Osteocyte (in vitro differentiated cells): ENCODE measurements around the gene TAF5L. TPM values are rescaled to one million over a fixed set of nuclear protein-coding genes. Genes with fewer than 3 reads are reported as not detected.

Experiments used
- DNase-seq: peaks from one replicate; pipeline ENCODE4 v3.0.0; 2021; ENCODE audit warnings: mixed read lengths; ENCODE audit not compliant: unreplicated experiment; ENCODE audit errors: extremely low spot score
- H3K27ac Mint-ChIP-seq: one replicate; pipeline ENCODE4 v1.8.0; 2021; ENCODE audit warnings: mild to moderate bottlenecking, mixed read lengths; ENCODE audit not compliant: unreplicated experiment
- H3K27me3 Mint-ChIP-seq: one replicate; pipeline ENCODE4 v1.8.0; 2021; ENCODE audit warnings: mixed read lengths; ENCODE audit not compliant: unreplicated experiment
- H3K36me3 Mint-ChIP-seq: one replicate; pipeline ENCODE4 v1.8.0; 2021; ENCODE audit warnings: mixed read lengths; ENCODE audit not compliant: unreplicated experiment
- H3K4me1 Mint-ChIP-seq: one replicate; pipeline ENCODE4 v1.8.0; 2021; ENCODE audit warnings: mixed read lengths; ENCODE audit not compliant: unreplicated experiment
- H3K4me3 Mint-ChIP-seq: one replicate; pipeline ENCODE4 v1.8.0; 2021; ENCODE audit warnings: mild to moderate bottlenecking, moderate library complexity, mixed read lengths; ENCODE audit not compliant: unreplicated experiment
- H3K9me3 Mint-ChIP-seq: one replicate; pipeline ENCODE4 v1.8.0; 2021; ENCODE audit warnings: mixed read lengths; ENCODE audit not compliant: unreplicated experiment
- total RNA-seq: library from RNA; stranded (reverse); gene quantifications from 2 replicates; pipeline ENCODE4 v1.2.1, GENCODE V29; 2021
- TF ChIP-seq, protein P1 (sequence below): fragments of 200-600 bp; sonication (generic); IDR thresholded peaks from 2 replicates; pipeline ENCODE4 v1.5.0; 2021; ENCODE audit warnings: antibody characterized with exemption, mild to moderate bottlenecking, moderate library complexity

TAF5L gene
- total RNA-seq, 1 donor from 2014 or later, result 18.3 TPM

DNA sequence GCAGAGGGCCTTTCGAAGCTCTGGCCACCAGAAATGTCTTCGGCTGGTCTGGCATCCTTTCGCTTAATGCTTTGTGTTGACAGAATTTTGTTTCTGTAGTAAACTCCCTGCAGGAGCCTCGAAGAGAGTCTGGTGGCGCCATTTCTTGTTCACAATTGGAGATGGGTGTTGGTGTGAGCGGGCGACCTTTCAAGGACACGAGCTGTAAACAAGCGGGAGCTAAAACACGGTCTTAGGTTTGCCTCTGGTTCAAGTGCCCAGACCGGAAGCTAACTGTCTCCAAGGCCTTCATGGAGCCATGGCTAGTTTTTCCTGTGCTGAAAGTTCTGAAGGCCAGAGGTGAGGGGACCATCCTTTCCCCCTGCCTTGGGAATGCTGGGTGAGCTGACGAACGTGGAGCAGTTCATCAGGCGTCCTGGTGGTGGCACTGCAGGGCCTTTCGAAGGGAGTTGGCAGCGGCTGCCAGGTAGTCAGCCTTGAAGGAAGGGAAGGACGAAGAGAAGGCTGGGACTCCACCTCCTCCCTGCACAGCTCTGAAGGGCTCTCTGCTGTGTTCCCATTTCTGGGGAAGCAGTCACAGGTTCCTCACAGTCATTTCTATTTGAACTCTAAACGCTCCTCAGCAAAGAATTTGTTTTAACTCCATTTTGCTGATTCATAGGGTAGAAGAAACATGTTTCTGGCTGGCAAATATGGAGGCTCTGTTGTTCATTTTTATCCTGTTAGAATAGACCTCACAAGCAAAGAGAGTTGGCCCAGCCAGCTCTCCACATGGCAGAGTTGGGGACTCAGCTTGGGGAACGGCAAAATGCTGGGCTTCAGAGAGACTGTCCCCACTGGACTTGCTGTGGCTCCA, 35.3 kb upstream of the TAF5L start:
- TF ChIP-seq, protein P1, sequence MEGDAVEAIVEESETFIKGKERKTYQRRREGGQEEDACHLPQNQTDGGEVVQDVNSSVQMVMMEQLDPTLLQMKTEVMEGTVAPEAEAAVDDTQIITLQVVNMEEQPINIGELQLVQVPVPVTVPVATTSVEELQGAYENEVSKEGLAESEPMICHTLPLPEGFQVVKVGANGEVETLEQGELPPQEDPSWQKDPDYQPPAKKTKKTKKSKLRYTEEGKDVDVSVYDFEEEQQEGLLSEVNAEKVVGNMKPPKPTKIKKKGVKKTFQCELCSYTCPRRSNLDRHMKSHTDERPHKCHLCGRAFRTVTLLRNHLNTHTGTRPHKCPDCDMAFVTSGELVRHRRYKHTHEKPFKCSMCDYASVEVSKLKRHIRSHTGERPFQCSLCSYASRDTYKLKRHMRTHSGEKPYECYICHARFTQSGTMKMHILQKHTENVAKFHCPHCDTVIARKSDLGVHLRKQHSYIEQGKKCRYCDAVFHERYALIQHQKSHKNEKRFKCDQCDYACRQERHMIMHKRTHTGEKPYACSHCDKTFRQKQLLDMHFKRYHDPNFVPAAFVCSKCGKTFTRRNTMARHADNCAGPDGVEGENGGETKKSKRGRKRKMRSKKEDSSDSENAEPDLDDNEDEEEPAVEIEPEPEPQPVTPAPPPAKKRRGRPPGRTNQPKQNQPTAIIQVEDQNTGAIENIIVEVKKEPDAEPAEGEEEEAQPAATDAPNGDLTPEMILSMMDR, result peak; percentile 92
- Mint-ChIP-seq H3K27ac (peak overlapping the region; percentile 54), H3K4me3 (no peak overlapping the region), H3K9me3 (no peaks in the 10 kb centered on the region), H3K4me1 (peaks cover 10% of the 10 kb centered on the region), H3K36me3 (peaks cover 21% of the 10 kb centered on the region), H3K27me3 (no peaks in the 10 kb centered on the region)
- peak; percentile 91 for DNase-seq

DNA sequence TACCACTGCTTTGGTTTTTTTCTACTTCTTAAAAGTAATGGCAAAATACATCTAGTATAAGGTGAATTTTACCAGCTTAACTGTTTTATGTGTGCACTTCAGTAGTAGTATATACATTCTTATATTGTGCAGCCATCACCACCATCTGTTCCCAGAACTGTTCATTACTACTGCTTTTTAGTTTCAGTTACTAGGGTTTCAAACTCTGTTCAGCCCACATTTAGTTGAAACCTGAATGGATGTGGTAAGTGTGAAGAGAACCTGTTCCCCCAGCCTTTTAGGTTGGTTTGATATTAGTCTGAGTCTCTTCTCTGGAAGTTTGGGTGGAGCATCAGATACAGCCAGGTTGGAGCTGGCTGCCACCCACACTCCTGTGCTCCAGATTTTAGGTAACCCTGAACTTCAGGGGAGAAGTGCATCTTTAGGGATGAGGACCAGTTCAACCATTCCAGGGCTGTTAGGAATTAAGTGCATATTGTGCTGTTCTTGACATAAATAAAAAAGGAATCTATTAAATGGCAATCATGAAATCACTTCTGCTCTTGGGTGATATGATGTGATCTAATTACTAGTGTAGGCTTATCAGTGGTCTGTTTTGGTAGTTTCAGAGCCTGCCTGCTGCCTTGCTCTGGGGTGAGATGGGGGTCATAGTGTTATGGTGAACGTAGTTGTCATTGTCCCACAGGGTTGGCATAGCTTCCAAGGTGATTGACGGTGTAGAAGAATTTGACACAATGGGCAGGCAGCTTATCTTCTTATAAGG, 32.3 kb upstream of the TAF5L start:
- peaks cover 28% of the 10 kb centered on the region for H3K36me3 Mint-ChIP-seq
- TF ChIP-seq, protein P1, result no peak
- DNase-seq, result no peak
- no peaks in the 10 kb centered on the region for H3K9me3 Mint-ChIP-seq
- no peak overlapping the region for H3K27ac Mint-ChIP-seq
- no peak overlapping the region for H3K4me3 Mint-ChIP-seq
- no peaks in the 10 kb centered on the region for H3K27me3 Mint-ChIP-seq
- H3K4me1 Mint-ChIP-seq, result peaks cover 10% of the 10 kb centered on the region

DNA sequence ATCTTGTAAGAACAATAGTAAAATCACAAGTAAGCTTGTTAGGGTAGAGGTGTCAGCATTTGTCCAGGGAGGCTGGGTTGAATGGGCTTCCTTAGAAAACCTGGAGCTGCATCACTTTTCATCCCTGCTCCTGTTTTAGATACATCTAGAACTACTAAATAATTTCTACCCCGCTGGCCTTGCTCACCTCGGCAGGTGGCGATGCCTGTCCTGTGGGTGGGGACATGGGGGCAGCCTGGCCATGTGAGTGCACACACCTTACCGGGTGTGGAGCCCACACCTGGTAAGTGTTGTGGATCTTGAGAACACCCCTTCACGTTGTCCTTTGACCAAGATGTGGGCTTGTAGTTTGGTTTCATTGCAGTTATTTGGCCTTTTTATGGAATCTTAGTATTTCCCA, 29.9 kb upstream of the TAF5L start:
- H3K27ac Mint-ChIP-seq, result no peak overlapping the region
- H3K27me3 Mint-ChIP-seq, result no peaks in the 10 kb centered on the region
- H3K4me1 Mint-ChIP-seq, result no peaks in the 10 kb centered on the region
- H3K4me3 Mint-ChIP-seq, result no peak overlapping the region
- H3K9me3 Mint-ChIP-seq, result no peaks in the 10 kb centered on the region
- peaks cover 24% of the 10 kb centered on the region for H3K36me3 Mint-ChIP-seq
- TF ChIP-seq, protein P1, result no peak
- no peak for DNase-seq

DNA sequence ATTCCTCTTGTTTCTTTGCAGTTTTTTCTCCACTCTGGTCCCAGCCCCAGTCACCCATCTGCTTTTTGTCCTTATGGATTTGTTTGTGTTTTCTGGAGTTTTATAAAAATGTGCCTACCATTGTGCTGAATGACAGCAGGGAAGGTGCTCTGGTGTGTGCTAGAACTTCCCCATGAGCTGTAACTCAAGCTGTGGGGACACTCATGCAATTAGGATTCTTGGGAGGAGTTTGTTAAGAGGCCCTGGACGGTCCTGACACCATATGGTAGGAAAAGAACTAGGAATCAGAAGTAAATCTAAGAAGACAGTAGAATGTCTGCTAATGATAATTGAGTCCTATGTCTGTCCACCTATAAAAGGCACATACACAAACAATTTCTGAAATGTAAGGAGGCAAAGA, 27.5 kb upstream of the TAF5L start:
- peaks cover 21% of the 10 kb centered on the region for H3K36me3 Mint-ChIP-seq
- no peaks in the 10 kb centered on the region for H3K4me1 Mint-ChIP-seq
- H3K4me3 Mint-ChIP-seq, result no peak overlapping the region
- H3K27ac Mint-ChIP-seq, result no peak overlapping the region
- TF ChIP-seq, protein P1, result no peak
- no peak for DNase-seq
- no peaks in the 10 kb centered on the region for H3K9me3 Mint-ChIP-seq
- H3K27me3 Mint-ChIP-seq, result no peaks in the 10 kb centered on the region

DNA sequence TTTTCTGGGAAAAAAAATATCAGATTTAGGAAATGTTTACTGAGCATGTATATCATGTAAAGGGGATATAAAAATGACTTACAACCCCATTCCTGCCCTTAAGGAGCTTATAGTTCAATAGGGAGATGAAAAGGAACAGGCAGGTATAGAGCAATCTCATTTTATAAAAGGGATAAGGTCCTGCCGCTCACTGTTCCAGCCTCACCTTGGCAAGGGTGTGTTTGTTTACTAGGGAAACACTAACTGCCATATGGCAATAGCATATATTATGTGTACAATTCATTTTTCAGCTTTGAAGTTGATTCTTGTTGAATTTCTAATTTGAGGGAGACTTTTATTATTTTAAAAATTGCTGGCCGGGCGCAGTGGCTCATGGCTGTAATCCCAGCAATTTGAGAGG, 25.6 kb upstream of the TAF5L start:
- no peaks in the 10 kb centered on the region for H3K4me1 Mint-ChIP-seq
- no peak for DNase-seq
- H3K27ac Mint-ChIP-seq, result no peak overlapping the region
- H3K36me3 Mint-ChIP-seq, result peaks cover 29% of the 10 kb centered on the region
- TF ChIP-seq, protein P1, result no peak
- no peaks in the 10 kb centered on the region for H3K27me3 Mint-ChIP-seq
- no peaks in the 10 kb centered on the region for H3K9me3 Mint-ChIP-seq
- no peak overlapping the region for H3K4me3 Mint-ChIP-seq
